ENCODE results near the gene VCY1B.
"Not testable (repeated sequence)": the region's sequence is repeated elsewhere in the genome, so short reads cannot be mapped to it uniquely, and the experiment has no call there.

GRCh38 chrY:14030395-14030794, 25.6 kb upstream of the VCY1B start:
- TF ChIP-seq CTCF (IDR thresholded peaks at IDR 0.05; ENCODE audit: insufficient read depth, low read depth, low read length); EZH2 (IDR thresholded peaks at IDR 0.05; ENCODE audit: insufficient read depth, low read length): not testable (repeated sequence)
